ENCODE measurements around the gene PKN2.

Gene PKN2

GRCh38 chr1:88658419-88658818, 25.7 kb upstream of the PKN2 start:
- no peak for DNase-seq (ENCODE audit: low read depth)
- H3K4me3 ChIP-seq (ENCODE audit: low read depth, low read length): no peak overlapping the region
- in situ Hi-C loops (cut with HindIII; ENCODE audit: low sequenced_read_pairs): no loop called here
- TF ChIP-seq CTCF (IDR thresholded peaks at IDR 0.05; ENCODE audit: low read depth, low read length, missing control alignments): no peak

GRCh38 chr1:88659552-88659951, 24.5 kb upstream of the PKN2 start:
- H3K4me3 ChIP-seq (ENCODE audit: low read depth, low read length): no peak overlapping the region
- TF ChIP-seq CTCF (IDR thresholded peaks at IDR 0.05; ENCODE audit: low read depth, low read length, missing control alignments): no peak
- DNase-seq (ENCODE audit: low read depth): no peak
- in situ Hi-C loops (cut with HindIII; ENCODE audit: low sequenced_read_pairs): no loop called here

GRCh38 chr1:88661188-88661587, 22.9 kb upstream of the PKN2 start:
- H3K4me3 ChIP-seq (ENCODE audit: low read depth, low read length): no peak overlapping the region
- in situ Hi-C loops (cut with HindIII; ENCODE audit: low sequenced_read_pairs): no loop called here
- DNase-seq (ENCODE audit: low read depth): no peak
- TF ChIP-seq CTCF (IDR thresholded peaks at IDR 0.05; ENCODE audit: low read depth, low read length, missing control alignments): no peak

- in situ Hi-C loops (cut with HindIII; ENCODE audit: low sequenced_read_pairs): no loop called here
- DNase-seq (ENCODE audit: low read depth): no peak
- no peak for TF ChIP-seq CTCF (IDR thresholded peaks at IDR 0.05; ENCODE audit: low read depth, low read length, missing control alignments)
- H3K4me3 ChIP-seq (ENCODE audit: low read depth, low read length): no peak overlapping the region
Measured at GRCh38 chr1:88661951-88662699, 21.9 kb upstream of the PKN2 start.

- in situ Hi-C loops (cut with HindIII; ENCODE audit: low sequenced_read_pairs): no loop called here
- DNase-seq (ENCODE audit: low read depth): no peak
- no peak overlapping the region for H3K4me3 ChIP-seq (ENCODE audit: low read depth, low read length)
- no peak for TF ChIP-seq CTCF (IDR thresholded peaks at IDR 0.05; ENCODE audit: low read depth, low read length, missing control alignments)
Measured at GRCh38 chr1:88662723-88663122, 21.4 kb upstream of the PKN2 start.

- no peak overlapping the region for H3K4me3 ChIP-seq (ENCODE audit: low read depth, low read length)
- no peak for DNase-seq (ENCODE audit: low read depth)
- in situ Hi-C loops (cut with HindIII; ENCODE audit: low sequenced_read_pairs): no loop called here
- no peak for TF ChIP-seq CTCF (IDR thresholded peaks at IDR 0.05; ENCODE audit: low read depth, low read length, missing control alignments)
Measured at GRCh38 chr1:88668405-88668804, 15.7 kb upstream of the PKN2 start.
